WERI-Rb-1 (cell line): ENCODE data around the gene EFCAB13.

Source experiments
- DNase-seq: peaks from one replicate; pipeline ENCODE4 v3.0.0-alpha.2; 2020
- H3K27ac ChIP-seq: fragments of 250-450 bp; sonication (Bioruptor Pico); 2 replicates; pipeline ENCODE4 v1.5.1; 2020; ENCODE audit warnings: mild to moderate bottlenecking, moderate library complexity
- H3K27me3 ChIP-seq: fragments of 250-450 bp; sonication (Bioruptor Pico); 2 replicates; pipeline ENCODE4 v1.5.1; 2021; ENCODE audit warnings: mild to moderate bottlenecking, low read depth, moderate library complexity; ENCODE audit not compliant: insufficient read depth, severe bottlenecking
- H3K36me3 ChIP-seq: fragments of 250-450 bp; sonication (Bioruptor Pico); 2 replicates; pipeline ENCODE4 v1.5.1; 2020; ENCODE audit warnings: mild to moderate bottlenecking, moderate library complexity
- H3K4me3 ChIP-seq: 2 replicates; pipeline ENCODE4 v1.5.1; 2011; ENCODE audit warnings: low read depth, mild to moderate bottlenecking, control low read depth, low read length
- H3K9me3 ChIP-seq: fragments of 250-450 bp; sonication (Bioruptor Pico); 2 replicates; pipeline ENCODE4 v1.5.1; 2021; ENCODE audit warnings: mild to moderate bottlenecking, moderate library complexity; ENCODE audit not compliant: severe bottlenecking
- CTCF ChIP-seq: IDR thresholded peaks from 2 replicates; pipeline ENCODE4 v1.5.1; 2011; ENCODE audit warnings: low read depth, mild to moderate bottlenecking, control low read depth, inconsistent platforms, low read length

EFCAB13 gene, protein sequence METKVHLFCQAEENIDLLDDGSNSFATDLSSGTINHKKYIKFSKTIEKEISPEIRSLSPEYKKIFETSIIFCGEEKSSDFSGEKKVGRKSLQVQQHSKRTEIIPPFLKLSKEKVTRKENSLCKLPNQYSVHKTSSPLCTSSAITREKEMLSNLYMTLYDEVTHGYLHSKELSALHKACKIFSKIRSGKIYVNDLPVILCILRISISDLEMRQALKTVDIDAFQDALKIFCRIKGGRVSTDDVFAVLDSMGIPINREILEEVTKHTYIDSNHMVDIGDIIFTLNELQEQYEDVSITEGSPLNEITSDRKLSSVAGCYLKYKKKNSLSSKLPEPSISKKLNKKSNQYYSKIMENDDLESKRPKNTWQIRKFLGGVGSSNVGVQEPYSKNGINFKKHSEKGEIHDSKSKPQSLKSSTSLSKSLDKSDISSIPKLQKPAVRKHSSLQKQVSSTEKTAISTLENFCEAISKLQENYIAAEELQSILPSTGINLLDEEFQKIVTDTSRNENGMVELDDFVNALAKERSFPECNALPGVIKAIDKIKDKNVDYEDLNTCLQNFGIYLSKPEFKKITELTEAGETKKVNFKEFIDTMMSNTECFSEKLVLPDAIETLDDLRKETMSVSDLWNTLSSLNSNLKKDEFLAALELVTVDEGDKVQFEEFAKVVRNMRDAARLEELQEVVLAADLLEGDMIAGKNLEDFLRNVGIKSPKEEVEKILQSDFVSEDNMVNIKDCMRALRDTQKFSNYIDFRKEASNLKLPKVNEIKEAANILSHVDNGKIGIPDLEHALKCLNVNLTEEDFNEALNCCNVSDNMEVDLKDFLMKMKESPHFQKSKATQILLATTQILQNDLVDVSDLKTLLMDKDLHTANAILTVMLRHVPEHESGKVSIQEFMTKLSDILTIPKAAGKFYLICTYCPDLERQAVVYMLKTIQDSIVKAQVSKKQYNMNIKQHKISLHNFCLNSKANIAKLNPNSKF

GRCh38 chr17:47323382-47324223, at the start of gene EFCAB13:
Gene EFCAB13, plus strand, starts transcription at chr17:47323955. Its CDS starts 4,399 bp downstream, at chr17:47328354.
- Histone ChIP-seq H3K4me3 (peak within 1 kb of the TSS; percentile 45), H3K27ac (peak within 1 kb of the TSS; percentile 28; the same call in 1 of the 2 replicates), H3K27me3 (no peaks in the 10 kb centered on the region), H3K9me3 (peaks cover 12% of the 10 kb centered on the region), H3K36me3 (no peaks in the 10 kb centered on the region)
- peak; percentile 88 for DNase-seq
- 0 out of 2 replicates have a peak, but pooled peaks have one; percentile 22 for TF ChIP-seq CTCF

DNA sequence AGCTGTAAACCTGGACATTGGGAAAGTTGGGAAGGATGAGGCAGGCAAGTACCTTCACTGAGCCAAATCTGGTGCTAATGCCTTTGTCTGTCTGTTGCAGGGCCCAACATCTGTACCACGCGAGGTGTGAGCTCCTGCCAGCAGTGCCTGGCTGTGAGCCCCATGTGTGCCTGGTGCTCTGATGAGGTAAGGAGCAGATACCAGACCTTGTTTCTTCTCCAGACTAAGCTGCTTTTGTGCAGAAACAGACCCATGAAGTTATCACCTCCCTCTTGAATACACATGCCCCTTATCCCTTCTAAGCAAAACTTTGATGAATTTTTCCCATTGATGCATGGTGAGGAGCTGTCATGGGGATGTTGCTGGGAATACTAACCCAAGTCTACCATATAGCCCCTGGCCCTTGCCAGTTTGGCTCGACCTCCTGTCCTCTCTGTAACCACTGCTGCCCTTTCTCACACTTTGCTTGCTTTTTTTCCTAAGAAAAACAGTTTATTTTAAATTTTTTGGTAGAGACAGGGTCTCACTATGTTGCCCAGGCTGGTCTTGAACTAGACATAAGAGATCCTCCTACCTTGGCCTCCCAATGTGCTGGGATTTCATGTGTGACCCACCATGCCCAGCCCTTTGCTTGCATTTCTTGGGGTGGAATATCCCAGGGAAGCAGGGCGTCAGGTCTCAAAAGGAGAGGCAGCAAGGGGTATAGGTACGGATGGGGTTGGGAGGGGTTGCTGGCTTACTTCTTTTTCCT, 49.3 kb upstream of the EFCAB13 start:
- no peaks in the 10 kb centered on the region for H3K9me3 ChIP-seq
- H3K27me3 ChIP-seq, result no peaks in the 10 kb centered on the region
- no peak for TF ChIP-seq CTCF
- H3K4me3 ChIP-seq, result no peak overlapping the region
- no peaks in the 10 kb centered on the region for H3K36me3 ChIP-seq
- no peak overlapping the region for H3K27ac ChIP-seq
- no peak for DNase-seq

DNA sequence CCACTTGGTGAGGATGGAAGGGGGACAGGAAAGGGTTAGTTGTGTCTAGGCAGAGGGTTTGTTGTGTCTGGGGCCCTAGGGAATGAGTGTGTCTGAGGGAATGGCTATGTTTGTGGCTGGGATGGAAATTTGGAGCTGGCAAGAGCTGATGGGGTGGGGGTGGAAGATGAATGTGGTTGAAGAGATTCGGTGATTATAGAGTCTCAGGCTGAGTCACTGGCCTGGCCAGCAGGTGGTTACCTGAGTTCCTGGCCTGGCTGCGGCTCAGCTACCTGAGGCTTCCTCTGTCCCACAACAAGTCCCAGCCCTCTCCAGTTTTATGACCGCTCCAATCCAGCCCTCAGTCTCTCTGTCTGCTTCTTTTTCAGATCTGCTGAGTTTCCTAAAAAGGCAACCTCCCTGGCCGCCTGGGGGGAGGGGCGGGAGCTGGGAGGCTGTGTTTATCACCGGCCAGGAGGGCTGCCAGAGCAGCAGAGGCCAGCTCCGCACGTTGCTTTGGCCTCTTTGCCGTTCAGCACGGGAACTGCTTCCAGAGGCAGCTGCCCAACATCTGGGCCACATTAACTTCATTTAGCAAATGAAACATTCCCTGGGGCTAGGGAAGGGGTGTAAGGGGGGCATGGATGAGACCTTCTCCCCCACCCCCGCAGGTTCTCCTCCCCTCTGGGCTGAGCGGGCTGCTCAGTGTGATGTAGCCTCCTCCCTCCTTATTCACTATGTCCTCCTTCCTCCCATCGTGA, 48.3 kb upstream of the EFCAB13 start:
- H3K9me3 ChIP-seq, result no peaks in the 10 kb centered on the region
- H3K27ac ChIP-seq, result no peak overlapping the region
- H3K27me3 ChIP-seq, result no peaks in the 10 kb centered on the region
- no peaks in the 10 kb centered on the region for H3K36me3 ChIP-seq
- DNase-seq, result no peak
- no peak for TF ChIP-seq CTCF
- H3K4me3 ChIP-seq, result no peak overlapping the region

- no peak overlapping the region for H3K27ac ChIP-seq
- no peaks in the 10 kb centered on the region for H3K36me3 ChIP-seq
- no peaks in the 10 kb centered on the region for H3K27me3 ChIP-seq
- TF ChIP-seq CTCF, result no peak
- no peaks in the 10 kb centered on the region for H3K9me3 ChIP-seq
- H3K4me3 ChIP-seq, result no peak overlapping the region
- no peak for DNase-seq
Measured at GRCh38 chr17:47276444-47276843, 47.3 kb upstream of the EFCAB13 start.
